HCT116 (cell line): ENCODE results near the gene PCDH15. TPM values are rescaled to one million over a fixed set of nuclear protein-coding genes. Genes with fewer than 3 reads are reported as not detected.

ENCODE experiments used
- ATAC-seq: fragments of 200-7000 bp; cut with Tn5 transposase; 2 replicates; pipeline ENCODE4 v1.9.1; 2020; ENCODE audit warnings: mild to moderate bottlenecking, moderate library complexity
- Bru-seq: library from RNA; stranded (reverse); fragments of 400-500 nt; gene quantifications from one replicate; lab custom pipeline; 2021; lab: Mats Ljungman, UMichigan
- BruChase-seq, 2 experiments: library from RNA; stranded (reverse); fragments of 400-500 nt; gene quantifications; one replicate each; lab custom pipeline; 2021; lab: Mats Ljungman, UMichigan
- BruUV-seq: library from RNA; stranded (reverse); fragments of 400-500 nt; replicated peaks from 2 replicates; lab custom pipeline; 2021; lab: Mats Ljungman, UMichigan
- CTCF ChIA-PET: fragments of 300-600 bp; sonication (Branson Sonifier 250); formaldehyde crosslinking; loops from one replicate; lab custom pipeline; 2021; ENCODE audit warnings: antibody characterized with exemption; lab: Charles Lee
- POLR2A ChIA-PET: fragments of 300-600, 350-600 bp; sonication (Branson Sonifier 250); formaldehyde crosslinking; loops from one replicate; lab custom pipeline; 2021; ENCODE audit warnings: antibody characterized with exemption; lab: Charles Lee
- RAD21 ChIA-PET, 2 experiments: fragments of 300-600 bp; sonication (Branson Sonifier 250); formaldehyde crosslinking; loops; one replicate each; lab custom pipeline; 2023; ENCODE audit warnings: low total read pairs in 2 of 2; ENCODE audit not compliant: uncharacterized antibody in 2 of 2, unreplicated experiment in 2 of 2, low non-redundant PET in 1 of 2; lab: Charles Lee
- DNase-seq: peaks from one replicate; pipeline ENCODE4 v3.0.0-alpha.2; 2010; ENCODE audit warnings: low read depth, low spot score
- H2AFZ ChIP-seq: fragments of 200-600 bp; shearing (Covaris generic), sonication (generic); 2 replicates; pipeline ENCODE4 v1.6.1; 2017; ENCODE audit warnings: low read depth, mixed run types, mixed read lengths, antibody characterized with exemption, low read length; ENCODE audit not compliant: poor library complexity, severe bottlenecking
- H3K27ac ChIP-seq: 2 replicates; pipeline ENCODE4 v1.5.1; 2012; ENCODE audit warnings: low read depth, low read length
- H3K27me3 ChIP-seq: fragments of 200-600 bp; sonication (generic); 2 replicates; pipeline ENCODE4 v1.6.1; 2016; ENCODE audit warnings: mixed run types, low read length, mixed read lengths; ENCODE audit not compliant: insufficient read depth
- H3K36me3 ChIP-seq, 2 experiments: fragments of 200-500 bp in 1 of 2; fragments of 200-600 bp in 1 of 2; sonication (Bioruptor generic) in 1 of 2; sonication (generic) in 1 of 2; 2 replicates each; pipeline versions ENCODE4 v1.5.1 to v1.6.1; 2014 to 2016; ENCODE audit warnings: low read length in 2 of 2, inconsistent platforms in 1 of 2, mixed read lengths in 1 of 2, mixed run types in 1 of 2; ENCODE audit not compliant: insufficient read depth in 2 of 2, control insufficient read depth in 1 of 2
- H3K4me1 ChIP-seq, 2 experiments: fragments of 200-600 bp in 1 of 2; sonication (generic) in 1 of 2; 2 replicates each; pipeline versions ENCODE4 v1.5.1 to v1.6.1; 2012 to 2017; ENCODE audit warnings: low read length in 2 of 2, inconsistent platforms in 1 of 2, mild to moderate bottlenecking in 1 of 2, mixed read lengths in 1 of 2, mixed run types in 1 of 2, moderate library complexity in 1 of 2; ENCODE audit not compliant: insufficient read depth in 2 of 2, control insufficient read depth in 1 of 2
- H3K4me2 ChIP-seq: fragments of 200-600 bp; sonication (generic); 2 replicates; pipeline ENCODE4 v1.6.1; 2017; ENCODE audit warnings: mixed run types, low read length, mixed read lengths
- H3K4me3 ChIP-seq, 2 experiments: fragments of 200-600 bp in 1 of 2; sonication (generic) in 1 of 2; replicated peaks in 1 of 2; 2 replicates each; pipeline ENCODE4 v1.5.1; 2011 to 2016; ENCODE audit warnings: low read length in 2 of 2, control low read depth in 1 of 2, low read depth in 1 of 2, mild to moderate bottlenecking in 1 of 2, mixed read lengths in 1 of 2, mixed run types in 1 of 2
- H3K79me2 ChIP-seq: fragments of 200-600 bp; sonication (generic); 2 replicates; pipeline ENCODE4 v1.6.1; 2017; ENCODE audit warnings: mild to moderate bottlenecking, mixed run types, low read length, moderate library complexity, mixed read lengths; ENCODE audit not compliant: insufficient read depth
- H3K9ac ChIP-seq: fragments of 200-600 bp; sonication (generic); 2 replicates; pipeline ENCODE4 v1.6.1; 2016; ENCODE audit warnings: low read length, mixed read lengths
- H3K9me2 ChIP-seq: fragments of 200-600 bp; sonication (generic), shearing (Covaris generic); 2 replicates; pipeline ENCODE4 v1.6.1; 2017; ENCODE audit warnings: mixed run types, mild to moderate bottlenecking, moderate library complexity; ENCODE audit not compliant: insufficient read depth
- H3K9me3 ChIP-seq, 2 experiments: fragments of 200-500 bp in 1 of 2; fragments of 200-600 bp in 1 of 2; sonication (Bioruptor generic) in 1 of 2; sonication (generic) in 1 of 2; 2 replicates each; pipeline ENCODE4 v1.6.1; 2014 to 2017; ENCODE audit warnings: low read length in 2 of 2, mixed read lengths in 2 of 2, inconsistent platforms in 1 of 2, low read depth in 1 of 2, mild to moderate bottlenecking in 1 of 2, mixed run types in 1 of 2, moderate library complexity in 1 of 2; ENCODE audit not compliant: control insufficient read depth in 1 of 2, insufficient read depth in 1 of 2
- H4K20me1 ChIP-seq: fragments of 200-600 bp; sonication (generic), shearing (Covaris generic); 2 replicates; pipeline ENCODE4 v1.6.1; 2017; ENCODE audit warnings: mixed run types, mild to moderate bottlenecking, moderate library complexity; ENCODE audit not compliant: insufficient read depth
- CBX3 ChIP-seq: IDR thresholded peaks from 2 replicates; pipeline ENCODE4 v1.6.1; 2012; ENCODE audit warnings: low read depth
- CEBPB ChIP-seq: IDR thresholded peaks from 2 replicates; pipeline ENCODE4 v1.6.1; 2012; ENCODE audit warnings: low read depth
- ELF1 ChIP-seq: IDR thresholded peaks from 2 replicates; pipeline ENCODE4 v1.6.1; 2012; ENCODE audit warnings: low read depth, borderline replicate concordance
- EZH2 ChIP-seq: fragments of 200-600 bp; sonication (generic); IDR thresholded peaks from 2 replicates; pipeline ENCODE4 v1.6.1; 2017; ENCODE audit warnings: antibody characterized with exemption, mixed run types
- EZH2phosphoT487 ChIP-seq: fragments of 200-600 bp; IDR thresholded peaks from 2 replicates; pipeline ENCODE4 v1.6.1; 2018; ENCODE audit warnings: antibody characterized with exemption, borderline replicate concordance
- FOSL1 ChIP-seq: IDR thresholded peaks from 2 replicates; pipeline ENCODE4 v1.6.1; 2012; ENCODE audit warnings: low read depth
- JUND ChIP-seq: IDR thresholded peaks from 2 replicates; pipeline ENCODE4 v1.6.1; 2012
- RAD21 ChIP-seq: IDR thresholded peaks from 2 replicates; pipeline ENCODE4 v1.6.1; 2012; ENCODE audit warnings: low read depth, mild to moderate bottlenecking
- SIN3A ChIP-seq: IDR thresholded peaks from 2 replicates; pipeline ENCODE4 v1.6.1; 2012; ENCODE audit warnings: low read depth
- SP1 ChIP-seq: IDR thresholded peaks from 2 replicates; pipeline ENCODE4 v1.6.1; 2012; ENCODE audit warnings: low read depth
- SRF ChIP-seq: IDR thresholded peaks from 2 replicates; pipeline ENCODE4 v1.6.1; 2012; ENCODE audit warnings: low read depth
- TCF7L2 ChIP-seq: IDR thresholded peaks from 2 replicates; pipeline ENCODE4 v1.7.0; 2011; ENCODE audit warnings: borderline replicate concordance, inconsistent platforms; ENCODE audit not compliant: insufficient read depth, insufficient read length; ENCODE audit errors: extremely low read depth
- YY1 ChIP-seq: IDR thresholded peaks from 2 replicates; pipeline ENCODE4 v1.6.1; 2011; ENCODE audit warnings: low read length, low read depth, moderate library complexity, mild to moderate bottlenecking; ENCODE audit not compliant: insufficient replicate concordance; ENCODE audit errors: extremely low read depth
- ZFX ChIP-seq: fragments of 450-650 bp; IDR thresholded peaks from 2 replicates; pipeline ENCODE4 v1.6.1; 2017
- ZNF274 ChIP-seq: fragments of 200-500 bp; sonication (Bioruptor generic); IDR thresholded peaks from 2 replicates; pipeline ENCODE4 v1.6.1; 2014; ENCODE audit warnings: mild to moderate bottlenecking, low read depth, low read length, inconsistent platforms
- intact Hi-C: fragments of 100-400 bp; cut with micrococcal nuclease; formaldehyde crosslinking; loops from 2 replicates; pipeline ENCODE4 v1.10.0; 2022
- long read RNA-seq: library from polyadenylated mRNA; unstranded; transcript quantifications from one replicate; pipeline ENCODE4 v2.0.0, GENCODE V29; 2021; ENCODE audit not compliant: unreplicated experiment
- polyA plus RNA-seq: library from polyadenylated mRNA; unstranded; fragments of >200 nt; gene quantifications from 2 replicates; pipeline ENCODE4 v1.2.1, GENCODE V29; 2012; ENCODE audit warnings: missing spikeins
- total RNA-seq: library from RNA; stranded (reverse); gene quantifications from one replicate; pipeline ENCODE4 v1.2.1, GENCODE V29; 2021; ENCODE audit not compliant: unreplicated experiment
- TF ChIP-seq, protein P1 (sequence below): IDR thresholded peaks from 2 replicates; pipeline ENCODE4 v1.6.1; 2012
- TF ChIP-seq, protein P2 (sequence below), 3 experiments: fragments of 200-600 bp in 1 of 3; sonication (generic) in 1 of 3; IDR thresholded peaks in 2 of 3; conservative IDR thresholded peaks in 1 of 3; 2 replicates each; pipeline ENCODE4 v1.5.1; 2012 to 2017; ENCODE audit warnings: low read depth in 2 of 3, low read length in 2 of 3, antibody characterized with exemption in 1 of 3, borderline replicate concordance in 1 of 3, control low read depth in 1 of 3, mild to moderate bottlenecking in 1 of 3, mixed read lengths in 1 of 3, mixed run types in 1 of 3, moderate library complexity in 1 of 3; ENCODE audit not compliant: insufficient read depth in 1 of 3
- TF ChIP-seq, protein P3 (sequence below): IDR thresholded peaks from 2 replicates; pipeline ENCODE4 v1.6.1; 2011; ENCODE audit warnings: mild to moderate bottlenecking, low read length, moderate library complexity; ENCODE audit not compliant: insufficient replicate concordance; ENCODE audit errors: extremely low read depth

PCDH15 gene
- total RNA-seq (not detected), Bru-seq, nascent RNA (percentile 0 among the genes with signal in this experiment), BruChase-seq, experiment 1, labeled RNA remaining after a 6-hour chase (percentile 0 among the genes with signal in this experiment), BruChase-seq, experiment 2, labeled RNA remaining after a 2-hour chase (percentile 0 among the genes with signal in this experiment)
- polyA plus RNA-seq = not detected in 2 replicates
- long read RNA-seq = 0 reads

DNA sequence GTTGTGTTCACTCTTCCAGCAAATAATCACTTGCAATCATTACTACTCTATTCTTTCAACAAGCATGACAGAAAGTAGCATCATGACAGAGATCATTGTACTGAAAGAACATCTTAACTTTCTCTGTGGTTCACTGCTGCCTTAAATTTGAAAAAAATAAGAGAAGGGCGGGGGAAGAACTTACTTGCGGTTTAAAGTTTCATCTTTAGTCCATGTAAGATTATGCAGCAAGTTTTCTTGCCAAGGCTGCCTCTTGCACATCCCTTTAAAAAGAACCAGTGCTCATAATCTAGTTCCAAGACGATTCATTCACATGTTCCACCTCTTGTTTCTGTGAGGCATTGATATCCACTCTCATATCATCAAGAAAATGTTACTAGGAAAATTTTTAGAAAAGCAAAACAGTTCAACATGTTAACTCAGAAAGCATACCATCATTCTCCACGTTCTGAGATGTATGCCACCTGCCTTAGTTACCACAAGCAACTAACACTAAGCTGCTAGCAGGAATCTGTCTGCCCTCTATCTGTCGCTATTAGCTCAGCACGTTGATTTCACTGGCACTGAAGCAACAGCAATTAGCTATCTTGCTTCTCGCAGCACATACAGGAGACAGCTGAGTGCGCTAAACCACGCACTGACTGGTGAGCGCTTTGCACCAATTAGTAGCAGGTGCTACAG, at the start of gene PCDH15:
Gene PCDH15, minus strand, starts transcription at position 491 of the 681 bp plus-strand sequence. CDS start 136,969 bp downstream, outside the sequence.
- Histone ChIP-seq H3K9me2 (no peaks in the 10 kb centered on the region), H3K9me3 (peaks cover 0 to 8% of the 10 kb centered on the region in 2 experiments; a peak in 2 of 4 replicates), H2AFZ (no peak within 1 kb of the TSS), H3K4me1 (no peaks in the 10 kb centered on the region), H3K79me2 (no peaks in the 10 kb centered on the region), H3K4me3 (no peak within 1 kb of the TSS), H3K27me3 (no peaks in the 10 kb centered on the region), H4K20me1 (no peaks in the 10 kb centered on the region), H3K27ac (no peak within 1 kb of the TSS), H3K4me2 (no peak within 1 kb of the TSS), H3K9ac (no peak within 1 kb of the TSS), H3K36me3 (no peaks in the 10 kb centered on the region)
- ATAC-seq (no peak), DNase-seq (no peak)
- POLR2A ChIA-PET = no interaction called here
- no TSS peak for BruUV-seq
- CTCF ChIA-PET = no interaction called here
- RAD21 ChIA-PET = no interaction called here
- intact Hi-C loops = no loop called here
- no peak for TF ChIP-seq JUND
- TF ChIP-seq, protein P1, sequence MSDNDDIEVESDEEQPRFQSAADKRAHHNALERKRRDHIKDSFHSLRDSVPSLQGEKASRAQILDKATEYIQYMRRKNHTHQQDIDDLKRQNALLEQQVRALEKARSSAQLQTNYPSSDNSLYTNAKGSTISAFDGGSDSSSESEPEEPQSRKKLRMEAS = no peak
- no peak for TF ChIP-seq TCF7L2
- TF ChIP-seq ELF1 = no peak
- TF ChIP-seq SP1 = no peak
- TF ChIP-seq EZH2 = no peak
- TF ChIP-seq ZNF274 = no peak
- TF ChIP-seq RAD21 = no peak
- TF ChIP-seq CBX3 = no peak
- no peak for TF ChIP-seq EZH2phosphoT487
- no peak for TF ChIP-seq ZFX
- TF ChIP-seq, protein P2, sequence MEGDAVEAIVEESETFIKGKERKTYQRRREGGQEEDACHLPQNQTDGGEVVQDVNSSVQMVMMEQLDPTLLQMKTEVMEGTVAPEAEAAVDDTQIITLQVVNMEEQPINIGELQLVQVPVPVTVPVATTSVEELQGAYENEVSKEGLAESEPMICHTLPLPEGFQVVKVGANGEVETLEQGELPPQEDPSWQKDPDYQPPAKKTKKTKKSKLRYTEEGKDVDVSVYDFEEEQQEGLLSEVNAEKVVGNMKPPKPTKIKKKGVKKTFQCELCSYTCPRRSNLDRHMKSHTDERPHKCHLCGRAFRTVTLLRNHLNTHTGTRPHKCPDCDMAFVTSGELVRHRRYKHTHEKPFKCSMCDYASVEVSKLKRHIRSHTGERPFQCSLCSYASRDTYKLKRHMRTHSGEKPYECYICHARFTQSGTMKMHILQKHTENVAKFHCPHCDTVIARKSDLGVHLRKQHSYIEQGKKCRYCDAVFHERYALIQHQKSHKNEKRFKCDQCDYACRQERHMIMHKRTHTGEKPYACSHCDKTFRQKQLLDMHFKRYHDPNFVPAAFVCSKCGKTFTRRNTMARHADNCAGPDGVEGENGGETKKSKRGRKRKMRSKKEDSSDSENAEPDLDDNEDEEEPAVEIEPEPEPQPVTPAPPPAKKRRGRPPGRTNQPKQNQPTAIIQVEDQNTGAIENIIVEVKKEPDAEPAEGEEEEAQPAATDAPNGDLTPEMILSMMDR (IDR thresholded peaks at IDR 0.05 in 2 of 3, conservative IDR thresholded peaks at IDR 0.05 in 1 of 3; ENCODE audit: borderline replicate concordance in 1 of 3, insufficient read depth in 1 of 3, low read depth in 2 of 3, low read length in 2 of 3) = no peak
- TF ChIP-seq CEBPB = no peak
- no peak for TF ChIP-seq YY1
- no peak for TF ChIP-seq SRF
- TF ChIP-seq, protein P3, sequence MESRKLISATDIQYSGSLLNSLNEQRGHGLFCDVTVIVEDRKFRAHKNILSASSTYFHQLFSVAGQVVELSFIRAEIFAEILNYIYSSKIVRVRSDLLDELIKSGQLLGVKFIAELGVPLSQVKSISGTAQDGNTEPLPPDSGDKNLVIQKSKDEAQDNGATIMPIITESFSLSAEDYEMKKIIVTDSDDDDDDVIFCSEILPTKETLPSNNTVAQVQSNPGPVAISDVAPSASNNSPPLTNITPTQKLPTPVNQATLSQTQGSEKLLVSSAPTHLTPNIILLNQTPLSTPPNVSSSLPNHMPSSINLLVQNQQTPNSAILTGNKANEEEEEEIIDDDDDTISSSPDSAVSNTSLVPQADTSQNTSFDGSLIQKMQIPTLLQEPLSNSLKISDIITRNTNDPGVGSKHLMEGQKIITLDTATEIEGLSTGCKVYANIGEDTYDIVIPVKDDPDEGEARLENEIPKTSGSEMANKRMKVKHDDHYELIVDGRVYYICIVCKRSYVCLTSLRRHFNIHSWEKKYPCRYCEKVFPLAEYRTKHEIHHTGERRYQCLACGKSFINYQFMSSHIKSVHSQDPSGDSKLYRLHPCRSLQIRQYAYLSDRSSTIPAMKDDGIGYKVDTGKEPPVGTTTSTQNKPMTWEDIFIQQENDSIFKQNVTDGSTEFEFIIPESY = no peak
- TF ChIP-seq SIN3A = no peak
- no peak for TF ChIP-seq FOSL1
